Lower leg skin (tissue), 3 donors: ENCODE results near the gene CLDN3.

Experiments
- POLR2A ChIP-seq, 2 donors: fragments of 450-650 bp; IDR thresholded peaks; one replicate each; pipeline ENCODE4 v1.6.1; 2016 to 2017; ENCODE audit warnings: antibody characterized with exemption in 2 of 2, mild to moderate bottlenecking in 1 of 2, moderate library complexity in 1 of 2
- TF ChIP-seq, protein P1 (sequence below), 3 donors: fragments of 450-650 bp; IDR thresholded peaks; one replicate each; pipeline ENCODE4 v1.5.1; 2016; ENCODE audit warnings: antibody characterized with exemption in 3 of 3, mild to moderate bottlenecking in 3 of 3, moderate library complexity in 2 of 3

DNA sequence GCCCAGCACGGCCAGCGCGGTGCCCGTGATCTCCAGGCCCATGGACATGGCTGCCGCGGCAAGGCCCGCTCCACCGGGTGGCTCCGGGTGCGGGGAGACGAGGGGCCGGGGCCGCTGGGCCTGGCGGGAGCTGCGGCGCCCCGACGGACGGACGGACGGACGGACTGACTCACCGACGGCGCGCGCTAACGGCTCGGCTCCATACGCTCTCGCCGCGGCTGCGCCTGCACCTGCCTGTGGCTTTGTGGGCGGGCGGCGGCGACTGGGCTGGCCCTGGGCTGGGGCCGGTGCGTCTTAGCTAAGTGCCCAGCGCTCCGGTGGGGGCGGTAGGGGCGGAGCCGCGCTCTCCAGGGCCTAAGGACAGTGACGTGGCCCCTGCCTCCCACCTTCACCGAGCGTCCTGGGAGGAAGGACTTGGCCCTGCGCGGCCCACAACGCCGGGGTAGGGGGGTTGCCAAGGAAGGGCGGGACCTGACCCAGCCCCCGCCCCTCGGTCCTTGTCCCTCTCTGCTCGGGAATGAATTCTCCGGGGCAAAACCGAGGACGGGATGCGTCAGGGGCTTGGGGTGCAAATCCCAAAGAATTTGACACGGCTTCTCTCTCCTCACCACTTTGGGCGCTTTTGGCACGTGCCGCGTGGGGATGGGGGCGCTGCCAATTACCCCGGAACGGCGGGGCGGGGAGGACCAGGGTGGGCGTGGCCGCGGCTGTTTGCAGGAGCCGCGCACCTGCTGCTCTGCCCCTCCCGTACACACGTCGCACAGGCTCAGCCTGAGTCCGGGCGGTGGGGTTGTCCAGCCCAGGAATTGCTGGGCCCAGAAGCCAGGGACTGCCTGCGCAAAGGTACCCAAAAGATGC is at the start of gene CLDN3:
- TF ChIP-seq, protein P1, sequence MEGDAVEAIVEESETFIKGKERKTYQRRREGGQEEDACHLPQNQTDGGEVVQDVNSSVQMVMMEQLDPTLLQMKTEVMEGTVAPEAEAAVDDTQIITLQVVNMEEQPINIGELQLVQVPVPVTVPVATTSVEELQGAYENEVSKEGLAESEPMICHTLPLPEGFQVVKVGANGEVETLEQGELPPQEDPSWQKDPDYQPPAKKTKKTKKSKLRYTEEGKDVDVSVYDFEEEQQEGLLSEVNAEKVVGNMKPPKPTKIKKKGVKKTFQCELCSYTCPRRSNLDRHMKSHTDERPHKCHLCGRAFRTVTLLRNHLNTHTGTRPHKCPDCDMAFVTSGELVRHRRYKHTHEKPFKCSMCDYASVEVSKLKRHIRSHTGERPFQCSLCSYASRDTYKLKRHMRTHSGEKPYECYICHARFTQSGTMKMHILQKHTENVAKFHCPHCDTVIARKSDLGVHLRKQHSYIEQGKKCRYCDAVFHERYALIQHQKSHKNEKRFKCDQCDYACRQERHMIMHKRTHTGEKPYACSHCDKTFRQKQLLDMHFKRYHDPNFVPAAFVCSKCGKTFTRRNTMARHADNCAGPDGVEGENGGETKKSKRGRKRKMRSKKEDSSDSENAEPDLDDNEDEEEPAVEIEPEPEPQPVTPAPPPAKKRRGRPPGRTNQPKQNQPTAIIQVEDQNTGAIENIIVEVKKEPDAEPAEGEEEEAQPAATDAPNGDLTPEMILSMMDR (IDR thresholded peaks at IDR 0.05) = no peak
- TF ChIP-seq POLR2A (IDR thresholded peaks at IDR 0.05) = no peak
